LNCAP (cell line): ENCODE results near the gene PTGFR.

Experiments
- TF ChIP-seq, protein P1 (sequence below): fragments of 450-650 bp; IDR thresholded peaks from 2 replicates; pipeline ENCODE4 v1.5.1; 2017; ENCODE audit warnings: mild to moderate bottlenecking

Gene PTGFR

DNA sequence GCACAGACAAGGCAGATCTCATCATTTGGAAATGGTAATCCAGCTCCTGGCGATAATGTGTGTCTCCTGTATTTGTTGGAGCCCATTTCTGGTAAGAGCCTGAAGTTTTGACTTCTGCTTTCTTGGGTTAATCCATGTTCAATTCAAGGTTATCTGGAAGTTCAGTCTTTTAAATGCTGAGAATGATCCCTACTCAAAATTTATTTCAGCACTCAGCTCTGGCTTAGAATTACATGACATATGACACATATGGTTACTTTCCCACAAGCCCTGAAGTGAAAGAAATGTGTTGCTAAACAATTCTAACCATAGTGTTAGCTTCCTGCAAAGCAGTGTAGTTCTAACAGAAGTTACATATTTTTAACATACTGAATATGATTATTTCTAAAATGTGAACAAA is 2.7 kb downstream of the PTGFR start:
- TF ChIP-seq, protein P1, sequence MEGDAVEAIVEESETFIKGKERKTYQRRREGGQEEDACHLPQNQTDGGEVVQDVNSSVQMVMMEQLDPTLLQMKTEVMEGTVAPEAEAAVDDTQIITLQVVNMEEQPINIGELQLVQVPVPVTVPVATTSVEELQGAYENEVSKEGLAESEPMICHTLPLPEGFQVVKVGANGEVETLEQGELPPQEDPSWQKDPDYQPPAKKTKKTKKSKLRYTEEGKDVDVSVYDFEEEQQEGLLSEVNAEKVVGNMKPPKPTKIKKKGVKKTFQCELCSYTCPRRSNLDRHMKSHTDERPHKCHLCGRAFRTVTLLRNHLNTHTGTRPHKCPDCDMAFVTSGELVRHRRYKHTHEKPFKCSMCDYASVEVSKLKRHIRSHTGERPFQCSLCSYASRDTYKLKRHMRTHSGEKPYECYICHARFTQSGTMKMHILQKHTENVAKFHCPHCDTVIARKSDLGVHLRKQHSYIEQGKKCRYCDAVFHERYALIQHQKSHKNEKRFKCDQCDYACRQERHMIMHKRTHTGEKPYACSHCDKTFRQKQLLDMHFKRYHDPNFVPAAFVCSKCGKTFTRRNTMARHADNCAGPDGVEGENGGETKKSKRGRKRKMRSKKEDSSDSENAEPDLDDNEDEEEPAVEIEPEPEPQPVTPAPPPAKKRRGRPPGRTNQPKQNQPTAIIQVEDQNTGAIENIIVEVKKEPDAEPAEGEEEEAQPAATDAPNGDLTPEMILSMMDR = no peak

DNA sequence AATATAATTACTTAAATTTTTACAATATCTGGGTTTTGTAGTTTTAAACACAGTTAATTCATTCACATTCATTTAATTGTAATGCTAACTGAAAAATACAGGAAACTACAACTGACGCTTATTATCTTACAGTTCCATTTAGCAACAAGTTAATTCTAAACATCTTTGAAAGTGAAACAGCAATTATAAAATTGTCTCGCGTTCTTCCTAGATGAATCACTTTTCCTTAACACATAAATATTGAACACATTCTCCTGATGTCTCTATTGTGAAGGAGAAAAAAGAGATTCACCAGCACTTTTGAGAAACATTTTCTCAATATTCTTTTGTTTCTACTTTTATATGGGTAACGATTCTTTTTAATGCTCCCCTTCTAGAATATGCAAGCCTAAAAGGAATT is 6.4 kb downstream of the PTGFR start:
- TF ChIP-seq, protein P1 = no peak

DNA sequence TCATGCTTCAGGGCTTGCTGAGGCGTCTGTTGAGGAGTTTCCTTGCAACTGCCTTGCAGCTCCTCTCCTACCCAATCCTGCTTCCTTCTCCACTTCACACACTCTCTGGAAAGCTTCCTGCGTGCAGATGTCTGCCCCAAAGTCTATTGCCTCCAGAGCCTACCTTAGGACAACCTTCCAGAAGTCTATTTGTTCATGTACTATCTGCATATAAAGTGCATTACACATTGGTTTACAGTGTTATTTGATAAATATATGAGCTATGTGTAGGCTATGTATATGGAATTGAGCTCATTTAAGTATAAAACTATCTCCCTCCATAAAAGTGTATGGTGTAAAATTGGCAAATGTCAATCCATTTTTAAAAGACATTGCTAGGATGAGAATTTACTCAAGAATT is 9.8 kb downstream of the PTGFR start:
- TF ChIP-seq, protein P1 = no peak

DNA sequence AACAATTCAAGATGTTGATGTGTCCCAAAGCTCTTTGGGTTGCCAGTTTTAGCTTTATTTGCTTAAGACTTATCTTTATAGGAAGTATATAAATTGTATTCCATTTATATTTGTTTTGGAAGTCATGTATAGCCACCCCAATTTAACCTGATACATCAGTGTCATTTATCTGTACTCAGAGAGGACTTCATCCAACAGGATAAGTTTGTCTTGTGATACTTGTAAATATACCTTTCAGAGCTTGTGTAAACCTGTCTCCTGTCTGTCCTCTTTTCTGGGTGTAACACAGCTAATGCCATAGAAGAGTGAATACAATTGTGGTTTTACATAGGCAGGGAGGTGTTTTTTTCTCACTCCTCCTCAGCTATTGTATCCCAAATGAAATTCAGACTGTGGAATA is 10.4 kb downstream of the PTGFR start:
- TF ChIP-seq, protein P1 = no peak

DNA sequence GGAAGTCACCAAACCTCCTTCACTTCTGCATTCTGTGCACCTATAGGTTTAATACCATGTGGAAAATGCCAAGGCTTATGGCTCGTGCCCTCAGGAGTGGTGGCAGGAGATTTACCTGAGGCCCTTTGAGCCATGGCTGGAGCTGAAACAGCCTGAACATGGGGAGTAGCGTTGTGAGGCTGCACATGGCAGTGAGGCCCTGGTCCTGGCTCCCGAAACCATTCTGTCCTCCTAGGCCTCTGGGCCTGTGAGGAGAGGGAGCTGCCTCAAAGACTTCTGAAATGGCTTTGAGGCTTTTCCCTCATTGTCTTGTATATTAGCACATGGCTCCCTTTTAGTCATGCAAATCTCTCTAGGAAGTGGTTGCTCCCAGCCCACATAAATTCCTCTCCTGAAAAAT is 20.6 kb downstream of the PTGFR start:
- TF ChIP-seq, protein P1 = no peak

DNA sequence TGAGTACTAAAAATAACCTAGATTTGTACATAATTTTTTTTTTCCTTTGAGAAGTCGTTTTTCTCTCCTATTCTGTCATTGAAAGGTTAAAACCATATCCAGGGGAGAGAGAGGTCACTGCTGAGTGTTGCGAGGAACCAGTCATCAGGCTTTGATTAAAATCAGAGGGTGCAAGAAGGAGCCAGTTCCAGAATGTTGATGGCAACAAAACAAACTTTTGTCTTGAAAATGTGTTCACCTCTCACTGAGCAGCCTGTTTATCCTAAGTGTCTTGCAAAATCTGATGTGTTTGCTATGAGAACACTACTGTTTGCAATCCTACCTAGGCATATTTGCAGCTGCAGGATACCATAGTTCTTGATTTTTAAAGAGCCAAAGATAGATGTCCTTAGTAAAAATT is 25.9 kb downstream of the PTGFR start:
- TF ChIP-seq, protein P1 = no peak

DNA sequence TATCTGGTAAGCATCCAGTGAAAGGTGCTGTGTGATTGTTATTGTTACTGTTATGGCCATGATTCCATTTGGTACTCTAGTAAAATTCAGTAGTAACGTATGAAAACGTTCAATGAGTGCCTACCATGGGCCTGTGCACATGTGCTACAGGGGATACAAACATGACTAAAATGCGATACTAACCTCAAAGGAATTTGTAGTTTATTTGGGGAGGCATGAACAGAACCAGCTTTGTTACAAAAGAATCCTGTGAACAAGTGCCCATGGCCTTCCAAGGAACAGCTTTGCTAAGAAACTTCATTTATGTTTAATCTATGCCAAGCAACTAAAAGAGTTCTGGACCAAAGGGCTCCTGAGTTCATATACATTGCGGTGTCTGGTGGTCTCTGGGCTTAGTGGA is 28.7 kb downstream of the PTGFR start:
- TF ChIP-seq, protein P1 = no peak

DNA sequence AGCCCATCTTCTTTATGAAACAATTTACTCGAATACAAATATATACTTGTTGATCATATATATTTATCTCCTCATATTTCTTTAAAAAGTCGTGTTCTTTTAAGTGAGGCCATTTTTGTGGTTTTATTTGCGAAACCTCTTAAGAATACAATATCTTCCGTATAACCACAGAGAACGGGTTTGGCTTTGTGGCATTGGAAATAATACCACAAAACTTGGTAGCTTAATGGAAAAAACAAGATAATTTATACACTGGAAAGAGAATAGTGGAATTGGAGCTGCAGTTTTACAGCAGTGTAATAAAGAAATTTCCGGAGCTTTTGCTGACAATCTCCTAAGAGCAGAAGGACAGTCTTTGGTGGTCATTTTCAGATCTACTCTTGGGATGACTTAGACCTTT is 29.4 kb downstream of the PTGFR start:
- TF ChIP-seq, protein P1 = no peak
